Stimulated activated CD8-positive, alpha-beta memory T cell treated with anti-CD3 and anti-CD28 coated beads, Interleukin-15, amount 100 ng/mL, for 4 hours (primary cell): Measurements from ENCODE around the gene INSR.
"Not testable (repeated sequence)": the region's sequence is repeated elsewhere in the genome, so short reads cannot be mapped to it uniquely, and the experiment has no call there.

Experiments used
- DNase-seq, 2 donors: peaks; one replicate each; pipeline ENCODE4 v3.0.0-alpha.2; 2020; ENCODE audit warnings: low read depth in 2 of 2

The INSR gene

GRCh38 chr19:7195046-7195445 is 99.2 kb downstream of the INSR start:
- DNase-seq, result no peak

DNA sequence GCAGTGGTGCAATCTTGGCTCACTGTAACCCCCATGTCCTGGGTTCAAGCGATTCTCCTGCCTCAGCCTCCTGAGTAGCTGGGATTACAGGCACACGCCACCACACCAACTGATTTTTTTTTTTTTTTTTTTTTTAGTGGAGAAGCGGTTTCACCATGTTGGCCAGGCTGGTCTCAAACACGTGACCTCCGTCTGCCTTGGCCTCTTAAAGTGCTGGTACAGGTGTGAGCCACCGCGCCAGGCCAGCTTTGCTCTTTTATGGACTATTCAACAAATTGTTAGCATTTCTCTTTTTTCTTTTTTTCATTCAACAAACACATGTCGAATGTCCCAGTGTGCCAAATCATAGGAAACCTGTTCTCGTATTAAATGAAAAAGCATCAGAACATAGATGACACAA is 99.6 kb downstream of the INSR start:
- DNase-seq, result no peak

GRCh38 chr19:7191946-7192691 is 102.1 kb downstream of the INSR start:
- DNase-seq, result peak in 1 of 2 donors; percentile 41

- no peak for DNase-seq
These were observed 105.2 kb downstream of the INSR start for GRCh38 chr19:7188698-7189629.

DNA sequence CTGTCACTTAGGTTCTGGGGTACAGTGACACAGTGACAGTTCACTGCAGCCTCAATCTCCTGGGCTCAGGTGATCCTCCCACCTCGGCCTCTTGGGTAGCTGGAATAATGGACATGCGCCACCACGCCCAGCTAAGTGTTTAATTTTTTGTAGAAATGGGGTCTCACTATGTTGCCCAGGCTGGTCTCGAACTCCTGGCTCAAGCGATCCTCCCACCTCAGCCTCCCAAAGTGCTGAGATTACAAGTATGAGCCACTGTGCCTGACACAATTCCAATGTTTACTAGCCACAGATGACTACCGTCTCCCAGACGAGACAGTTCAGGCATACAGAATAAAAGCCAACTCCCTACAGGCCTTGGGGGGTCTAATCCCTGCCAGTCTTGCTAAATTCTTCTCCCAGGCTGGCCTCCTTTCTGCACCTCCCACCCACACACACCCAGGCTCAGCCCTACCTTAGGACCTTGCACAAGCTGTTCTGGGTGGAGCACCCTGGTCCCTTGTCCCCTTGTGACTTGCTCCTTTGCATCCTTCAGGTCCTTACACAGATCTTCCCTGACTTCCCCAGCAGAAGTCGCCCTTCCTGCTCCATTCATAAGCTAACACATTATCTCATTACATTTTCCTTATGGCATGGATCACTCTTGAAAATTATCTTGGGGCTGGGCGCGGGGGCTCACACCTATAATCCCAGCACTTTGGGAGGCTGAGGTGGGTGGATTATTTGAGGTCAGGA is 106.4 kb downstream of the INSR start:
- DNase-seq, result no peak

DNA sequence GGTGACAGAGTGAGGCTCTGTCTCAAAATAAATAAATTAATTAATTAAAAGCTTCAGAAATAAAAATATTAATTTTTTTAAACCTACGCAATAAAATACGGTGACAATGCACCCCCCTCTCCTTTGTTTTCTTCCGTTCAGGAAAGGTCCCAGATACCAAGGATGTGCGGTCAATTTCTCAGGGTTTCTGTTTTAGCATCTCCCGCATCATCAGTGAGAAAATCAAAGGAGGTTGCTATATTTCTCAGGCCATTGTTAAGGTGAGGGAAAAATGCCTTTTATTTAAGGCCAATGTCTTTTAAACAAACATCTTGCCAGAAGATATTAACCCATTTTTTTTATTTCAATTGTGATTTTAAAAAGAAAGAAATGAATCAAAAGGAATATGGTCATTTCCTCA is 111.7 kb downstream of the INSR start:
- DNase-seq, result no peak

- no peak for DNase-seq
These were observed 114.3 kb downstream of the INSR start for GRCh38 chr19:7179917-7180306.

DNA sequence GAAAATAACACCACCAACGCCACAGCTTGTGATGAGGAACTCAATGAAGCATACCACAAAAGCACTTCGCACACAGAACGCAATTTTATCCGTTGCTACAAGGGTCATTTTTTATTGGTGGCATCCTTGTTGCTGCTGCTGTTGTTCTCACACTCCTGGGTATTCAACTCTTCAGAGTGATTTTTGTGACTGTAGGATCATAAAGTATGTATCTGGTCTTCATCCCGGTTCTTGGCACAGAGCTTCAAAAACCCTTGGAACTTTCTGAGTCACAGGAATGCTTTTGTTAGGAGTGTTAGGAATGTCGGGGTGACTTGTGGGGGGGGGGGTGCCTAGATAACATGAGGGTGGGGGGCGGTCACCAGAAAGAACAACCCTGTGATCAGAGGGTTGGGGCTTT is 116.3 kb downstream of the INSR start:
- DNase-seq, result no peak

GRCh38 chr19:7176792-7177191 is 117.4 kb downstream of the INSR start:
- no peak for DNase-seq

GRCh38 chr19:7172794-7173193 is 121.4 kb downstream of the INSR start:
- DNase-seq, result no peak

GRCh38 chr19:7170983-7171382 is 123.2 kb downstream of the INSR start:
- DNase-seq, result no peak

DNA sequence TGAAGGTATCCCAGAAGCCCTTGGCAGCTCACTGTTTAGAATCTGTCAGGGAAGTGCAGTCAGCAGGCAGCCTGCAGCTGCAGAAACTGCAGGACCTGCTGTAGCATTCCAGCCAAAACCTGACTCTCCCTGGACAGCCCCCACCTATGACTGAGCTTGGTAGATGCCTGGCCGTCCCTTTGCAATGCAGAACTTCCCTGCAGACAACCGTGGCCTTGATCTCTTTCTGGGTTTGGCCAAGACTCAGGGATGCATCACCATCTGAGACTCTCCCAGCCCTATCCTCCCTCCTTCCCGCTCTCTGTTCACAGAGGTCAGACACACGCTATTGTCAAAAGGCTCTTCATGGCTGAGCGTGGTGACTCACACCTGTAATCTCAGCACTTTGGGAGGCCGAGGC is 125.3 kb downstream of the INSR start:
- DNase-seq, result no peak

DNA sequence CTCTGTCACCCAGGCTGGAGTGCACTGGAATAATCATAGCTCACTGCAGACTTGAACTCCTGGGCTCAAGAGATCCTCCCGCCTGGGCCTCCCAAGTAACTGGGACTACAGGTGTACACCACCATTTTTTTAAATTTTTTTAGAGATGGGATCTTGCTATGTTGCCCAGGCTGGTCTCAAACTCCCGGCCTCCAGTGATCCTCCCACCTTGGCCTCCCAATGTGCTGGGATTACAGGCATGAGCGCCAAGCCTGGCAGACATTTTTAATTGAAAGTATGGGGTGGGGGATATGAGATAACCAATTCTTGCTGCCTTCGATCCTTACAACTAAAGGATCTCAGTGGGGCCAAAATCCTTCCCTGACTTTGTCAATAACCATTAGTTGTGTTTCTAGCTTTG is 132.9 kb downstream of the INSR start:
- no peak for DNase-seq

- no peak for DNase-seq
These were observed 134.9 kb downstream of the INSR start for GRCh38 chr19:7159105-7159933.

- DNase-seq, result no peak
These were observed 141.2 kb downstream of the INSR start for GRCh38 chr19:7153022-7153421.

DNA sequence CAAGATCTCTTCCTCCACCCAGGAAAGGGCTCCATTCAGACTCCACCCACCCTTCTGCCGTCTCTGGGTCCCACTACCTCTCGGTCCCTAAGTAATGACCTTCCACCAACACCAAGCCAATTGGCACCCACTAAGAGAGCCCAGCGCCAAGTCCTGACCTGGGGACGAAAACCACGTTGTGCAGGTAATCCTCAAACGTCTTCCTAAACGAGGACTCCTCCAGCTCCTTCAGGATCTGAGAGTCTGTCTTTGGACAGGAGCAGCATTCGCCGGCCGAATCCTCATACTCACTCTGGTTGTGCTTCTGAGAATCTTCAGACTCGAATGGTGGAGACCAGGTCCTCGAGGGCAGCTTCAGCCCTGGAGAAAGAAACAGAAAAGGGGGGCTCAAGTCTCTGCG is 141.6 kb downstream of the INSR start:
- DNase-seq, result no peak

- DNase-seq, result no peak
These were observed 144.1 kb downstream of the INSR start for GRCh38 chr19:7149956-7150705.

- not testable (repeated sequence) for DNase-seq
These were observed 147.0 kb downstream of the INSR start for GRCh38 chr19:7147119-7147675.

DNA sequence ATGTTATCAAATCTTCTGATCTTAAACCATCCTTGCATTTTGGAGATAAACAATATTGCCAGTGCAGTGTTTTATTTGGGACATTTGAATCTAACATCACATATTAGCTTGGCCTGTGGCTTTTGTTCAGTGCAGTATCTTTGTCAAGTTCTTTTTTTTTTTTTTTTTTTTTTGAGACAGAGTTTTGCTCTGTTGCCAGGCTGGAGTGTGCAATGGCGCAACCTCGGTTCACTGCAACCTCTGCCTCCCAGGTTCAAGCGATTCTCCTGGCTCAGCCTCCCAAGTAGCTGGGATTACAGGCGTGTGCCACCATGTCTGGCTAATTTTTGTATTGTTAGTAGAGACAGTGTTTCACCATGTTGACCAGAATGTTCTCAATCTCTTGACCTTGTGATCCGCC is 148.1 kb downstream of the INSR start:
- not testable (repeated sequence) for DNase-seq

DNA sequence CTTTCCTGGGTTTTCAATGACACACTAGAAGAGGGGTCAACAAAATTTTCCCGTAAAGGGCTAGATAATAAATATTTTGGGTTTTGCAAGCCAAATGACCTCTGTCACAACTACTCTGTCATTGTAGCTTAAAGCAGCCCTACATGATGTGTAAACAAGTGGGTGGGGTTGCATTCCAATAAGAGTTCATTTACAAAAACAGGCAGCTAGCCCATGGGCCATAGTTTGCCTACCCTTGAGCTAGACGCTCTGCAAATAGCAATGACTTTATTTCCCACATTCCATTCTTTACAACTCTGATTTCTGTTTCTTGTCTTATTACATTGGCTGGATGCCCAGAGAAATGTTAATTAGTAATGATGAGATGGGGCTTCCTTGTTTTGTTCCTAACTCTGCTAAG is 148.7 kb downstream of the INSR start:
- DNase-seq, result no peak
